Measurements from ENCODE around the gene RAD51B. TPM values are rescaled to one million over a fixed set of nuclear protein-coding genes. Genes with fewer than 3 reads are reported as not detected.

Gene RAD51B
- total and polyA plus RNA-seq, 2 donors (not counting 1 experiment from before 2014, with no cell fraction given): 4.6 to 16.3 TPM

DNA sequence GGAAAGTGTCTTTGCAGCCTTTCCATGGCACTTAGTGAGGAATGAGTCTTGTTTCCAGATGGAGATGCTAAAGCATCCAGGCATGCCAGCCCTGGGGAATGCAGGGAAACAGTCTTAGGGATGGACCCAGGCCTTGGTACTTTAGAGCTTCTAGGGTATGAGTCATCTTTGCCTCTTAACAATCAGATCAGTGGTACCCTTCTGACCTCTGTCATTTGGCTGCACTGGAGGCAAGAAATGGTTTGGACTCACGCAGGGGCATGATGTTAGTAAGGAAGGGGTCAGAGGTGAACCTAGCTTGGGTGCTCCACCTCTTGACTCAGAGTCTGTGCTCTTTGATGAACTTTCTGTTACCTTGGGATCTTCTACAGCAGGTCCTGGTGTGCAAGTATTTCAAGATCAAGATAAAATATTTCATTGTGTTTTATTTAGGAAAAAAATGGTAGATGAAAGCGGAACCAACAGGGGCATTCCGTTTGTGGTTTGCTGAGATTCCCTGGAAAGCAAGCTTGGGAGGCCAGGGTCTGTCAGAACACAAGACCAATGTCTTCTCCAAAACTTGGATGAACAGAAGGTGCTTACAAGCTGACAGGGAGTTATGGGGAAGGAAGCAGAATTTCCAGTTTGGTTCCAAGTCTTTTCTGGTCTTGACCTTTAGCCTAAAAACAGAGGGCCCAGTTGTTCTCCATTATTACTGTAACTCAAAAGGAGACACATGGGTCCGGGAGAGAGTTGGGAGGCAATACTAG, 757.1 kb downstream of the RAD51B start:
- H3K79me2 ChIP-seq (ENCODE audit: control insufficient read depth, insufficient read depth, low read length): no peaks in the 10 kb centered on the region
- peaks cover 33% of the 10 kb centered on the region for H3K4me1 ChIP-seq (ENCODE audit: control insufficient read depth, extremely low read depth, insufficient read depth, low read length)
- DNase-seq (ENCODE audit: low read depth in 2 of 2): peak; percentile 41 to 78
- H3K27ac ChIP-seq (ENCODE audit: insufficient read depth, low read length): peak overlapping the region; percentile 92
- no peak overlapping the region for H3K4me3 ChIP-seq (replicated peaks in 1 of 4; ENCODE audit: control extremely low read depth in 1 of 4, insufficient read depth in 1 of 4, low read depth in 3 of 4, low read length in 4 of 4)
- no peak overlapping the region for H3K9ac ChIP-seq (ENCODE audit: insufficient read depth, low read length)
- H3K27me3 ChIP-seq (ENCODE audit: control insufficient read depth, insufficient read depth, low read length): no peaks in the 10 kb centered on the region
- no peak overlapping the region for H2AFZ ChIP-seq (ENCODE audit: low read length)
- no peak for TF ChIP-seq EZH2 (IDR thresholded peaks at IDR 0.05; ENCODE audit: low read length, missing control alignments)
- TF ChIP-seq, protein P1, sequence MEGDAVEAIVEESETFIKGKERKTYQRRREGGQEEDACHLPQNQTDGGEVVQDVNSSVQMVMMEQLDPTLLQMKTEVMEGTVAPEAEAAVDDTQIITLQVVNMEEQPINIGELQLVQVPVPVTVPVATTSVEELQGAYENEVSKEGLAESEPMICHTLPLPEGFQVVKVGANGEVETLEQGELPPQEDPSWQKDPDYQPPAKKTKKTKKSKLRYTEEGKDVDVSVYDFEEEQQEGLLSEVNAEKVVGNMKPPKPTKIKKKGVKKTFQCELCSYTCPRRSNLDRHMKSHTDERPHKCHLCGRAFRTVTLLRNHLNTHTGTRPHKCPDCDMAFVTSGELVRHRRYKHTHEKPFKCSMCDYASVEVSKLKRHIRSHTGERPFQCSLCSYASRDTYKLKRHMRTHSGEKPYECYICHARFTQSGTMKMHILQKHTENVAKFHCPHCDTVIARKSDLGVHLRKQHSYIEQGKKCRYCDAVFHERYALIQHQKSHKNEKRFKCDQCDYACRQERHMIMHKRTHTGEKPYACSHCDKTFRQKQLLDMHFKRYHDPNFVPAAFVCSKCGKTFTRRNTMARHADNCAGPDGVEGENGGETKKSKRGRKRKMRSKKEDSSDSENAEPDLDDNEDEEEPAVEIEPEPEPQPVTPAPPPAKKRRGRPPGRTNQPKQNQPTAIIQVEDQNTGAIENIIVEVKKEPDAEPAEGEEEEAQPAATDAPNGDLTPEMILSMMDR (conservative IDR thresholded peaks at IDR 0.05 in 1 of 2, IDR thresholded peaks at IDR 0.05 in 1 of 2; ENCODE audit: low read depth in 1 of 2, low read length in 2 of 2): no peak
- H3K9me3 ChIP-seq (ENCODE audit: control insufficient read depth, insufficient read depth, low read depth, low read length): no peaks in the 10 kb centered on the region
- H4K20me1 ChIP-seq (ENCODE audit: control insufficient read depth, extremely low read depth, insufficient read depth, low read length): no peaks in the 10 kb centered on the region
- H3K36me3 ChIP-seq (ENCODE audit: control insufficient read depth, insufficient read depth, low read length): no peaks in the 10 kb centered on the region
- H3K4me2 ChIP-seq (ENCODE audit: extremely low read depth, insufficient read depth, low read length): no peak overlapping the region

DNA sequence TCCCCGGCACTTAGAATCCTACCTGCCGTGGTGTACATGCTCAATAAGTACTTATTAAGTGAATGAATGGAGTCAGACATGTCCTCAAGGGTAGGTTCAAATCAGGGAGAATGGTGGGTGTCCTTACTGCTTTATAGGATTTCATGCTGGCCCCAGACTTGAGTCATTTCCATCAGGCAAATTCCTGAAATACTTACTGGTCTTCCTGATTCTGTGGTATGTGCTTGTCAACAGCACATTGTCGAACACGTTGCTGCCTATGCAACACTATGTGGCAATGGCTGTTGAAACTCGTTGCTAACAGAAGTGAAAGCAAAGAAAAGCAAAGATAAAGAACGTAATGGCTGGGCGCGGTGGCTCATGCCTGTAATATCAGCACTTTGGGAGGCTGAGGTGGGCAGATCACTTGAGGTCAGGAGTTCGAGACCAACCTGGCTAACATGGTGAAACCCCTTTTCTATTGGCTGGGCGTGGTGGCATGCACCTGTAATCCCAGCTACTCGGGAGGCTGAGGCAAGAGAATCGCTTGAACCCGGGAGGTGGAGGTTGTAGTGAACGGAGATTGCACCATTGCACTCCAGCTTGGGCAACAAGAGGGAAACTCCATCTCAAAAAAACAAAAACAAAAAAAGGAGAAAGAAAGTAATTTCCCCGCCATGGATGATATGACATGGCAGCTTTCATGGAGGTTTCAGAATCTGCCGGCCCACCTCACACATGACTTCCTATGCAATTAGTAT, 758.4 kb downstream of the RAD51B start:
- Histone ChIP-seq H3K4me2 (ENCODE audit: extremely low read depth, insufficient read depth, low read length) (peak overlapping the region; percentile 40), H3K79me2 (ENCODE audit: control insufficient read depth, insufficient read depth, low read length) (no peaks in the 10 kb centered on the region), H3K36me3 (ENCODE audit: control insufficient read depth, insufficient read depth, low read length) (no peaks in the 10 kb centered on the region), H2AFZ (ENCODE audit: low read length) (no peak overlapping the region), H3K27ac (ENCODE audit: insufficient read depth, low read length) (peak overlapping the region; percentile 92), H3K4me1 (ENCODE audit: control insufficient read depth, extremely low read depth, insufficient read depth, low read length) (peaks cover 33% of the 10 kb centered on the region), H3K9me3 (ENCODE audit: control insufficient read depth, insufficient read depth, low read depth, low read length) (no peaks in the 10 kb centered on the region), H3K27me3 (ENCODE audit: control insufficient read depth, insufficient read depth, low read length) (no peaks in the 10 kb centered on the region), H3K4me3 (replicated peaks in 1 of 4; ENCODE audit: control extremely low read depth in 1 of 4, insufficient read depth in 1 of 4, low read depth in 3 of 4, low read length in 4 of 4) (no peak overlapping the region), H3K9ac (ENCODE audit: insufficient read depth, low read length) (no peak overlapping the region), H4K20me1 (ENCODE audit: control insufficient read depth, extremely low read depth, insufficient read depth, low read length) (no peaks in the 10 kb centered on the region)
- TF ChIP-seq, protein P1 (conservative IDR thresholded peaks at IDR 0.05 in 1 of 2, IDR thresholded peaks at IDR 0.05 in 1 of 2; ENCODE audit: low read depth in 1 of 2, low read length in 2 of 2): no peak
- TF ChIP-seq EZH2 (IDR thresholded peaks at IDR 0.05; ENCODE audit: low read length, missing control alignments): no peak
- DNase-seq (ENCODE audit: low read depth in 2 of 2): peak; percentile 97 to 99

DNA sequence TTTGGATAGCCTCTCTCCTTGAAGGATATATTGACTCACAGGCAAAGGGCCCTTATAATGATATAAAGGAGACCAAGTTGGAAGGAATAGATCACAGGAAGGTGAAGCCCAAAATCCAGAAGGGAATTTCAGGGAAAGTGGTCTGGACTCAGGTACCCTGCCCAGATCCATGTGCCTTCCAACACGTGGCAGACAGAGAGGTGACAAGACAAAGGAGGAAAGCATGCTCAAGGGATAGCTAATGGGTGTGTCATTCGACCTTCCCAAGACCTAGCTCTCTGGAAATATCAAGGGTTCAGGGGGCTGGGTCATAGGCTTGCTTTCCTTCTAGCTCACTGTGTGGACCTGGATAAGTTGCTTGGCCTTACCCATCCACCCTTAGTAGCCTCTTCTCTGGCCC, 759.0 kb downstream of the RAD51B start:
- H2AFZ ChIP-seq (ENCODE audit: low read length): no peak overlapping the region
- no peaks in the 10 kb centered on the region for H3K9me3 ChIP-seq (ENCODE audit: control insufficient read depth, insufficient read depth, low read depth, low read length)
- TF ChIP-seq, protein P1 (conservative IDR thresholded peaks at IDR 0.05 in 1 of 2, IDR thresholded peaks at IDR 0.05 in 1 of 2; ENCODE audit: low read depth in 1 of 2, low read length in 2 of 2): no peak
- TF ChIP-seq EZH2 (IDR thresholded peaks at IDR 0.05; ENCODE audit: low read length, missing control alignments): no peak
- no peaks in the 10 kb centered on the region for H3K27me3 ChIP-seq (ENCODE audit: control insufficient read depth, insufficient read depth, low read length)
- DNase-seq (ENCODE audit: low read depth in 2 of 2): no peak
- H3K27ac ChIP-seq (ENCODE audit: insufficient read depth, low read length): peak overlapping the region; percentile 92
- H3K79me2 ChIP-seq (ENCODE audit: control insufficient read depth, insufficient read depth, low read length): no peaks in the 10 kb centered on the region
- H3K36me3 ChIP-seq (ENCODE audit: control insufficient read depth, insufficient read depth, low read length): no peaks in the 10 kb centered on the region
- H4K20me1 ChIP-seq (ENCODE audit: control insufficient read depth, extremely low read depth, insufficient read depth, low read length): no peaks in the 10 kb centered on the region
- peaks cover 33% of the 10 kb centered on the region for H3K4me1 ChIP-seq (ENCODE audit: control insufficient read depth, extremely low read depth, insufficient read depth, low read length)
- no peak overlapping the region for H3K4me3 ChIP-seq (replicated peaks in 1 of 4; ENCODE audit: control extremely low read depth in 1 of 4, insufficient read depth in 1 of 4, low read depth in 3 of 4, low read length in 4 of 4)
- no peak overlapping the region for H3K4me2 ChIP-seq (ENCODE audit: extremely low read depth, insufficient read depth, low read length)
- H3K9ac ChIP-seq (ENCODE audit: insufficient read depth, low read length): no peak overlapping the region
